ENCODE results near the gene CENPT.

GRCh38 chr16:67862623-67863583 lies 15.4 kb upstream of the CENPT start:
- TF ChIP-seq POLR2A (IDR thresholded peaks at IDR 0.05; ENCODE audit: low read length) (no peak), GATA1 (IDR thresholded peaks at IDR 0.05; ENCODE audit: low read depth, low read length) (no peak)
